Measurements from ENCODE around the gene CREB3.

The CREB3 gene

DNA sequence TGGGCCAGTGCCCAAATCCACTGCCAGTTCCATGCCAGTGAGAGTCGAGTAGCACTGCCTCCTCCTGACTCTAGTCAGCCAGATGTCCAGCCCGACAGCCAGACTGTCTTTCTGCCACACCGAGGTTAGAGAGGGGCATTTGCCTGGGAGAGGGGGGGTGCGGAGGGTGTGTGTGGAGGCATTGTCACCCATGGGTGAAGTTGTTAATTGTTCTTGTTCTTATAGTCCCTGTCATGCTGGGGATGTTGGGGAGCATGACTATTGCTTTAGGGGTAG, 17.7 kb downstream of the CREB3 start:
- ATAC-seq (ENCODE audit: low read depth) (no peak), DNase-seq (ENCODE audit: low spot score) (no peak)
- H3K36me3 ChIP-seq (ENCODE audit: low read depth) = peaks cover 53% of the 10 kb centered on the region
- TF ChIP-seq, protein P1, sequence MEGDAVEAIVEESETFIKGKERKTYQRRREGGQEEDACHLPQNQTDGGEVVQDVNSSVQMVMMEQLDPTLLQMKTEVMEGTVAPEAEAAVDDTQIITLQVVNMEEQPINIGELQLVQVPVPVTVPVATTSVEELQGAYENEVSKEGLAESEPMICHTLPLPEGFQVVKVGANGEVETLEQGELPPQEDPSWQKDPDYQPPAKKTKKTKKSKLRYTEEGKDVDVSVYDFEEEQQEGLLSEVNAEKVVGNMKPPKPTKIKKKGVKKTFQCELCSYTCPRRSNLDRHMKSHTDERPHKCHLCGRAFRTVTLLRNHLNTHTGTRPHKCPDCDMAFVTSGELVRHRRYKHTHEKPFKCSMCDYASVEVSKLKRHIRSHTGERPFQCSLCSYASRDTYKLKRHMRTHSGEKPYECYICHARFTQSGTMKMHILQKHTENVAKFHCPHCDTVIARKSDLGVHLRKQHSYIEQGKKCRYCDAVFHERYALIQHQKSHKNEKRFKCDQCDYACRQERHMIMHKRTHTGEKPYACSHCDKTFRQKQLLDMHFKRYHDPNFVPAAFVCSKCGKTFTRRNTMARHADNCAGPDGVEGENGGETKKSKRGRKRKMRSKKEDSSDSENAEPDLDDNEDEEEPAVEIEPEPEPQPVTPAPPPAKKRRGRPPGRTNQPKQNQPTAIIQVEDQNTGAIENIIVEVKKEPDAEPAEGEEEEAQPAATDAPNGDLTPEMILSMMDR (IDR thresholded peaks at IDR 0.05; ENCODE audit: poor library complexity, severe bottlenecking) = no peak
- peak overlapping the region; percentile 98 for H3K4me3 ChIP-seq (ENCODE audit: severe bottlenecking)
- H3K9me3 ChIP-seq (ENCODE audit: severe bottlenecking) = no peaks in the 10 kb centered on the region
- H3K27me3 ChIP-seq (ENCODE audit: insufficient read depth, poor library complexity, severe bottlenecking) = no peaks in the 10 kb centered on the region
- peaks cover 7% of the 10 kb centered on the region for H3K4me1 ChIP-seq (ENCODE audit: insufficient read depth, poor library complexity, severe bottlenecking)
- H3K27ac ChIP-seq (ENCODE audit: poor library complexity, severe bottlenecking) = peak overlapping the region; percentile 77

DNA sequence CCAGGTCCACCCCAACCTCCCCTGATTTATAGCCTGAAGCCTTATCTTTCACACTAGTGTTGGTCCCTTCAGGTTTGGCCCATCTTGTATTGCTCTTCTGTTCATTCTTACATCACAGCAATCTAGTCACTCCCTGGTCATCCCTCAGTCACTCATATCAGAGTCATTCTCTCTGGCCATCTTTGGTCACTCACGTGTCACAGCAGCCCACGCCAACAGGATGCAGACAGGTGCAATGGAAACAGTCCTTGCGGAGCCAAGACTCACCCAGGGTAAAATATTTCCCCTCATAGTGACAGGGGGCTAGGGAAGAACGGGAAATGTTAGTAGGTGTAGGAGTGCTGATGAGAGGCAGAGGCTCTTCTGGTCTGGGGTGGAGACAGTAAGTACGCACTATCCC, 21.0 kb downstream of the CREB3 start:
- H3K4me3 ChIP-seq (ENCODE audit: severe bottlenecking) = no peak overlapping the region
- no peaks in the 10 kb centered on the region for H3K27me3 ChIP-seq (ENCODE audit: insufficient read depth, poor library complexity, severe bottlenecking)
- DNase-seq (ENCODE audit: low spot score) (no peak), ATAC-seq (ENCODE audit: low read depth) (no peak)
- H3K27ac ChIP-seq (ENCODE audit: poor library complexity, severe bottlenecking) = no peak overlapping the region
- H3K4me1 ChIP-seq (ENCODE audit: insufficient read depth, poor library complexity, severe bottlenecking) = peaks cover 7% of the 10 kb centered on the region
- peaks cover 33% of the 10 kb centered on the region for H3K36me3 ChIP-seq (ENCODE audit: low read depth)
- H3K9me3 ChIP-seq (ENCODE audit: severe bottlenecking) = no peaks in the 10 kb centered on the region
- TF ChIP-seq, protein P1 (IDR thresholded peaks at IDR 0.05; ENCODE audit: poor library complexity, severe bottlenecking) = no peak

DNA sequence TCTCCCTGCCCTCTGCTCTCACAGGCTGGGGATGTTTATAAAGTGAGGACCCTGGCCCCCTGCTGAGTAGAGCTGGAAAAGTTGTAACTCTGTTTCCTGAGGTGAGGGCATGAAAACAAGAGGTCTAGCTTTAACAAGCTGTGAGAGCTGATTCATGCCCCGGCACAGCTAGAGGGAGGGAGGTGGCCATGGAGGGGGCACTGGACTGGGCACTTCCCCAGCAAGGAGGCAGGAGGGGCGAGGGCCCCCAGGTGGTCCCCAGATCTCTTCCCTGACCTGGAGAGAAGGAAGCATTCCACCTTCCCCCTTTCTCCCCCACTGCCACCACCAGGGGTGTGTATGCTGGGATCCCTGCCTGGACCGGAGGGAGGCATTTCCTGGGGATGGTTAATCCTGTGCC, 21.8 kb downstream of the CREB3 start, which contains the start of gene MSMP:
Gene MSMP, minus strand, starts transcription at position 13 of the 400 bp plus-strand sequence. CDS start 147 bp downstream, outside the sequence.
- Histone ChIP-seq H3K9me3 (ENCODE audit: severe bottlenecking) (no peaks in the 10 kb centered on the region), H3K27ac (ENCODE audit: poor library complexity, severe bottlenecking) (no peak within 1 kb of the TSS), H3K4me1 (ENCODE audit: insufficient read depth, poor library complexity, severe bottlenecking) (peaks cover 12% of the 10 kb centered on the region), H3K36me3 (ENCODE audit: low read depth) (peaks cover 33% of the 10 kb centered on the region), H3K4me3 (ENCODE audit: severe bottlenecking) (no peak within 1 kb of the TSS), H3K27me3 (ENCODE audit: insufficient read depth, poor library complexity, severe bottlenecking) (no peaks in the 10 kb centered on the region)
- TF ChIP-seq, protein P1 (IDR thresholded peaks at IDR 0.05; ENCODE audit: poor library complexity, severe bottlenecking) = no peak
- DNase-seq (ENCODE audit: low spot score) = no peak
- ATAC-seq (ENCODE audit: low read depth) = no peak

DNA sequence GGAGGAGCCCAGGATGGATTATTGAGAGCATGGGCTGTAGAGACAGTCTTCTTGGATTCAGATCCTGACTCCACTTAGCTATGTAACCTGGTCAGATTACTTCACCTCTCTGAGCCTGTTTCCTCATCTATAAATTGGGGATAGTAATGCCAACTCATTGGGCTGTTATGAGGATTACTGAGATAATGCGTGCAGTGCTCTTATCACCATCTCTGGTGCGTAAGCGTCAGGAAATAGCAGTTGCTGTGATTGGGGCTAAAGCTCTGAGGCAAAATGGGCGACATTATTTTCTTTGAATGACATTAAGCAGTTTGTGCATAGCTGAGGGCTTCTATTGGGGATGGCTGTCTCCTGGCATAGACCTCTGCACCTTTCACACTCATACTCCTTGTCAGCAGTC, 22.6 kb downstream of the CREB3 start:
- ATAC-seq (ENCODE audit: low read depth) = no peak
- Histone ChIP-seq H3K9me3 (ENCODE audit: severe bottlenecking) (no peaks in the 10 kb centered on the region), H3K4me1 (ENCODE audit: insufficient read depth, poor library complexity, severe bottlenecking) (peaks cover 12% of the 10 kb centered on the region), H3K27me3 (ENCODE audit: insufficient read depth, poor library complexity, severe bottlenecking) (no peaks in the 10 kb centered on the region), H3K4me3 (ENCODE audit: severe bottlenecking) (no peak overlapping the region), H3K27ac (ENCODE audit: poor library complexity, severe bottlenecking) (no peak overlapping the region), H3K36me3 (ENCODE audit: low read depth) (peaks cover 33% of the 10 kb centered on the region)
- TF ChIP-seq, protein P1 (IDR thresholded peaks at IDR 0.05; ENCODE audit: poor library complexity, severe bottlenecking) = no peak
- DNase-seq (ENCODE audit: low spot score) = no peak

DNA sequence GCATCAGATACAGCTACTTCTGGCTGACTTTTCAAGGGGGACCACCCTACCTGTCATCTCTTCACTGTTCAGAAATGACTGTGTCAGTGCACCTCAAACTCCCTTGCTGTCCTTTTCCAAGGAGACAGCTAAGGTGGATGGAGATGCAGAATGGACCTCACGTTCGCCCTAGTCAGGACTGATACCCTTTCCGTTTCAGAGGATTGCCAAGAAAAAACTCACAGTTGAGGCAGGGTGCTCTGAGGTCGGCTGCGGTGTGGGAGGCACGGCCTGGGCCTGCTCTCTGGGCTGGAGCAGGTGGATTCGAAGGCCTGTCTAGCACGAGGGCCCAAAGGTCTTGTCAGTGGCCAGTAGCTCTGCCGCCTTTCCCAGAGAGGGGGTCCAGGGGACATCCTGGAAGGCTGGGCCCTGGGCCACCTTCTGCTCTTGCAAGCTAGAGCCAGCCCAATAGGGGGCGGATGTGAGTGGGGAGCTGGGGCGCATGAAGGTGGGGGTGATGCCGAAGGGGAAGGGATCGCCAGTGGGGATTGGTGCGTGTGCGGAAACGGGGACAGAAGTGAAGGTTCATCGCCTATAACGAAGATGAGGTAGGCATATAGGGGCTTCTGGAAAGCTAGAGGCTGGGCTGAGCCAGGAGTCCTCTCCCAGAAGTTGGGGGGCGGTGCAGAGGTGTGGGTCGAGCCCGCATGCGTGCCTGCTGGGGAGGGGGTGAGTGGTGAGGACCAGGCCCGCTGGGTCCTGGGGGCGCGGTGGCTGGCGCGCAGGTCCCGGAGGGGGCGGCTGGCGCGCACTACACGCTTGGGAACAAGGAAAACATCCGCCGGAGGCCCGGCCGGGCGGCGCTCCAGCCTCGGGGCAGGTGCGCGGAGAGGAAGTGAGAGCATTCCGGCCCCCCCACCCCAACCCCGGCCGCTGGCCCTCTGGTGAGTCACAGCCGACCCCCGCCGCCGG, 24.1 kb downstream of the CREB3 start:
- Histone ChIP-seq H3K4me1 (ENCODE audit: insufficient read depth, poor library complexity, severe bottlenecking) (peaks cover 17% of the 10 kb centered on the region), H3K27ac (ENCODE audit: poor library complexity, severe bottlenecking) (peak overlapping the region; percentile 76), H3K36me3 (ENCODE audit: low read depth) (peaks cover 20% of the 10 kb centered on the region), H3K9me3 (ENCODE audit: severe bottlenecking) (no peaks in the 10 kb centered on the region), H3K4me3 (ENCODE audit: severe bottlenecking) (peak overlapping the region; percentile 52), H3K27me3 (ENCODE audit: insufficient read depth, poor library complexity, severe bottlenecking) (no peaks in the 10 kb centered on the region)
- TF ChIP-seq, protein P1 (IDR thresholded peaks at IDR 0.05; ENCODE audit: poor library complexity, severe bottlenecking) = peak; percentile 72
- peak; percentile 63 for ATAC-seq (ENCODE audit: low read depth)
- DNase-seq (ENCODE audit: low spot score) = no peak
